K562 (cell line): ENCODE results near the gene HOXB7. TPM values are rescaled to one million over a fixed set of nuclear protein-coding genes. Genes with fewer than 3 reads are reported as not detected.

Experiments
- C11orf30 ChIP-seq: fragments of 450-650 bp; IDR thresholded peaks from 2 replicates; pipeline ENCODE4 v1.6.1; 2016; ENCODE audit warnings: low read depth, mild to moderate bottlenecking
- DPF2 ChIP-seq: fragments of 450-650 bp; IDR thresholded peaks from 2 replicates; pipeline ENCODE4 v1.6.1; 2016
- EWSR1 ChIP-seq: fragments of 450-650 bp; IDR thresholded peaks from 2 replicates; pipeline ENCODE4 v1.6.1; 2018; ENCODE audit warnings: borderline replicate concordance, mild to moderate bottlenecking, low read depth, moderate library complexity; ENCODE audit not compliant: partially characterized antibody
- GABPA ChIP-seq: fragments of 200-800 bp; sonication (Bioruptor generic); conservative IDR thresholded peaks from 2 replicates; pipeline ENCODE4 v1.6.1; 2016; ENCODE audit warnings: low read depth, missing genetic modification characterization, missing compliant biosample characterization
- ILK ChIP-seq: fragments of 450-650 bp; IDR thresholded peaks from 2 replicates; pipeline ENCODE4 v1.6.1; 2016; ENCODE audit warnings: missing genetic modification characterization, low read depth, mild to moderate bottlenecking, missing compliant biosample characterization, moderate library complexity, borderline replicate concordance
- JUND ChIP-seq, 2 experiments: IDR thresholded peaks; 2 replicates in 1 of 2; 3 replicates in 1 of 2; pipeline ENCODE4 v1.6.1; 2011; ENCODE audit warnings: borderline replicate concordance in 2 of 2, low read depth in 2 of 2, low read length in 2 of 2, improper control_type of control experiment in 1 of 2, missing biosample characterization in 1 of 2, missing genetic modification characterization in 1 of 2, missing genetic modification reagents in 1 of 2
- MAFK ChIP-seq: IDR thresholded peaks from 2 replicates; pipeline ENCODE4 v1.6.1; 2011; ENCODE audit warnings: low read length, improper control_type of control experiment
- NRF1 ChIP-seq, 2 experiments: fragments of 450-650 bp; IDR thresholded peaks in 1 of 2; conservative IDR thresholded peaks in 1 of 2; 2 replicates each; pipeline ENCODE4 v1.6.1; 2014; ENCODE audit warnings: mild to moderate bottlenecking in 2 of 2
- RAD21 ChIP-seq, 2 experiments: fragments of 250-450 bp in 1 of 2; fragments of 450-650 bp in 1 of 2; sonication (Bioruptor Pico) in 1 of 2; formaldehyde crosslinking in 1 of 2; IDR thresholded peaks in 1 of 2; conservative IDR thresholded peaks in 1 of 2; 2 replicates each; pipeline versions ENCODE4 v1.4.0 to v1.8.0; 2020 to 2022; ENCODE audit warnings: mild to moderate bottlenecking in 2 of 2, moderate library complexity in 1 of 2
- RBM22 ChIP-seq: fragments of 200-400 bp; formaldehyde crosslinking; IDR thresholded peaks from 2 replicates; pipeline ENCODE4 v1.6.1; 2018; ENCODE audit warnings: low read length, low read depth; ENCODE audit not compliant: poor library complexity, severe bottlenecking
- SMARCC2 ChIP-seq: fragments of 450-650 bp; IDR thresholded peaks from 2 replicates; pipeline ENCODE4 v1.6.1; 2017; ENCODE audit warnings: antibody characterized with exemption, moderate library complexity, mild to moderate bottlenecking, low read depth
- TRIM28 ChIP-seq: fragments of 450-650 bp; IDR thresholded peaks from 2 replicates; pipeline ENCODE4 v1.6.1; 2017
- ZNF24 ChIP-seq: fragments of 450-650 bp; IDR thresholded peaks from 2 replicates; pipeline ENCODE4 v1.6.1; 2016
- ZNF41 ChIP-seq: fragments of 250-450 bp; sonication (Bioruptor Pico); conservative IDR thresholded peaks from 2 replicates; pipeline ENCODE4 v1.4.0; 2020; ENCODE audit warnings: mild to moderate bottlenecking
- ZSCAN29 ChIP-seq: fragments of 450-650 bp; IDR thresholded peaks from 2 replicates; pipeline ENCODE4 v1.6.1; 2017
- polyA plus RNA-seq, 8 experiments: library from polyadenylated mRNA; depleted of rRNA in 4 of 8; stranded (reverse) in 5 of 8; unstranded in 3 of 8; fragments of >200 nt; fragmentation: Nextera tagmentation in 2 of 8; fragmentation: Illumina TruSeq in 1 of 8; extraction: Ambion mirVana in 2 of 8; extraction: Trizol in 1 of 8; gene quantifications; 2 replicates each; pipeline versions ENCODE4 v1.2.1 to v1.2.3, GENCODE V29; 2011 to 2014; ENCODE audit warnings: inconsistent platforms in 1 of 8, missing spikeins in 1 of 8
- total RNA-seq, 7 experiments: library from RNA; depleted of rRNA in 6 of 7; stranded (reverse); fragments of >200 nt in 6 of 7; fragmentation: Illumina TruSeq in 2 of 7; extraction: Trizol in 2 of 7; gene quantifications; 2 replicates each; pipeline versions ENCODE4 v1.2.1 to v1.2.3, GENCODE V29; 2011 to 2021; ENCODE audit warnings: low replicate concordance in 1 of 7
- TF ChIP-seq, protein P1 (sequence below): fragments of 450-650 bp; formaldehyde crosslinking; IDR thresholded peaks from 2 replicates; pipeline ENCODE4 v1.4.0; 2022; ENCODE audit warnings: mild to moderate bottlenecking, moderate library complexity
- TF ChIP-seq, protein P2 (sequence below): sonication (generic); IDR thresholded peaks from 2 replicates; pipeline ENCODE4 v1.6.1; 2016
- TF ChIP-seq, protein P3 (sequence below), 2 experiments: IDR thresholded peaks; 2 replicates each; pipeline ENCODE4 v1.6.1; 2012; ENCODE audit warnings: improper control_type of control experiment in 2 of 2, low read depth in 2 of 2, low read length in 2 of 2, borderline replicate concordance in 1 of 2
- TF ChIP-seq, protein P4 (sequence below): sonication (generic); formaldehyde crosslinking; IDR thresholded peaks from 2 replicates; pipeline ENCODE4 v1.8.0; 2022; ENCODE audit warnings: mild to moderate bottlenecking, missing genetic modification reagents
- TF ChIP-seq, protein P5 (sequence below): fragments of 250-450 bp; sonication (Bioruptor Pico); IDR thresholded peaks from 2 replicates; pipeline ENCODE4 v1.8.0; 2022; ENCODE audit warnings: moderate library complexity, mild to moderate bottlenecking, inconsistent platforms

Gene HOXB7
- total and polyA plus RNA-seq, 9 of the 15 experiments (the other 6 are each of a cell fraction or from before 2014, with no cell fraction given), result 5.5 to 16.7 (median 8.3) TPM

DNA sequence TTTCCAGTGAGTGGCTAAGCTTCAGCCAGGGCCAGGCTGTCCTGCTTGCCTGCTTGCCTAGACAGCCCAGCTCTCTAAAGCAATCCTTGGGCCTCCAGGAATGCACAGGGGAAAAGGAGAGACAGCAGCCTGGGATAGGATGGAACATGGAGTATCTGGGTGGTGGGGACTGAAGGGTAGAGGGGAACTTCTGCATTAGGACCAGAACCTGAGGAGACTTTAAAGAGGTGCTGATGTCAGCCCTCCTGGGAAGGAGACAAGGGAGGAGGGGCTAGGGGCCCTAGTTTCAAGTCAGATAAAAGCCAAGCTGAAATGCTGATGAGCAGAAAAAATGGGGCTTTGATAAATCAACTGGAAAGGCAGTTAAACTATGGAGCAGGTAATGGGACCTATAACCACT is 1.8 kb downstream of the HOXB7 start (continued):
- TF ChIP-seq EWSR1 (no peak), C11orf30 (peak; percentile 91), ILK (no peak), GABPA (tag) (no peak), RAD21 (CRISPR knock-in tag; conservative IDR thresholded peaks at IDR 0.05 in 1 of 2, IDR thresholded peaks at IDR 0.05 in 1 of 2) (no peak), JUND (IDR thresholded peaks at IDR 0.05; ENCODE audit: borderline replicate concordance, low read depth, low read length) (0 out of 2 replicates have a peak, but pooled peaks have one; percentile 31), JUND (tag; IDR thresholded peaks at IDR 0.05; ENCODE audit: borderline replicate concordance, low read depth, low read length) (0 out of 3 replicates have a peak, but pooled peaks have one; percentile 20), TRIM28 (no peak), ZSCAN29 (no peak), DPF2 (0 out of 2 replicates have a peak, but pooled peaks have one; percentile 9), MAFK (peak; percentile 50), NRF1 (conservative IDR thresholded peaks at IDR 0.05 in 1 of 2, IDR thresholded peaks at IDR 0.05 in 1 of 2) (no peak), RBM22 (no peak), ZNF24 (no peak), SMARCC2 (no peak), ZNF41 (no peak)
- TF ChIP-seq, protein P1, sequence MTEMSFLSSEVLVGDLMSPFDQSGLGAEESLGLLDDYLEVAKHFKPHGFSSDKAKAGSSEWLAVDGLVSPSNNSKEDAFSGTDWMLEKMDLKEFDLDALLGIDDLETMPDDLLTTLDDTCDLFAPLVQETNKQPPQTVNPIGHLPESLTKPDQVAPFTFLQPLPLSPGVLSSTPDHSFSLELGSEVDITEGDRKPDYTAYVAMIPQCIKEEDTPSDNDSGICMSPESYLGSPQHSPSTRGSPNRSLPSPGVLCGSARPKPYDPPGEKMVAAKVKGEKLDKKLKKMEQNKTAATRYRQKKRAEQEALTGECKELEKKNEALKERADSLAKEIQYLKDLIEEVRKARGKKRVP (CRISPR knock-in tag), result no peak
- TF ChIP-seq, protein P2, sequence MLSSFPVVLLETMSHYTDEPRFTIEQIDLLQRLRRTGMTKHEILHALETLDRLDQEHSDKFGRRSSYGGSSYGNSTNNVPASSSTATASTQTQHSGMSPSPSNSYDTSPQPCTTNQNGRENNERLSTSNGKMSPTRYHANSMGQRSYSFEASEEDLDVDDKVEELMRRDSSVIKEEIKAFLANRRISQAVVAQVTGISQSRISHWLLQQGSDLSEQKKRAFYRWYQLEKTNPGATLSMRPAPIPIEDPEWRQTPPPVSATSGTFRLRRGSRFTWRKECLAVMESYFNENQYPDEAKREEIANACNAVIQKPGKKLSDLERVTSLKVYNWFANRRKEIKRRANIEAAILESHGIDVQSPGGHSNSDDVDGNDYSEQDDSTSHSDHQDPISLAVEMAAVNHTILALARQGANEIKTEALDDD, result no peak
- TF ChIP-seq, protein P3, sequence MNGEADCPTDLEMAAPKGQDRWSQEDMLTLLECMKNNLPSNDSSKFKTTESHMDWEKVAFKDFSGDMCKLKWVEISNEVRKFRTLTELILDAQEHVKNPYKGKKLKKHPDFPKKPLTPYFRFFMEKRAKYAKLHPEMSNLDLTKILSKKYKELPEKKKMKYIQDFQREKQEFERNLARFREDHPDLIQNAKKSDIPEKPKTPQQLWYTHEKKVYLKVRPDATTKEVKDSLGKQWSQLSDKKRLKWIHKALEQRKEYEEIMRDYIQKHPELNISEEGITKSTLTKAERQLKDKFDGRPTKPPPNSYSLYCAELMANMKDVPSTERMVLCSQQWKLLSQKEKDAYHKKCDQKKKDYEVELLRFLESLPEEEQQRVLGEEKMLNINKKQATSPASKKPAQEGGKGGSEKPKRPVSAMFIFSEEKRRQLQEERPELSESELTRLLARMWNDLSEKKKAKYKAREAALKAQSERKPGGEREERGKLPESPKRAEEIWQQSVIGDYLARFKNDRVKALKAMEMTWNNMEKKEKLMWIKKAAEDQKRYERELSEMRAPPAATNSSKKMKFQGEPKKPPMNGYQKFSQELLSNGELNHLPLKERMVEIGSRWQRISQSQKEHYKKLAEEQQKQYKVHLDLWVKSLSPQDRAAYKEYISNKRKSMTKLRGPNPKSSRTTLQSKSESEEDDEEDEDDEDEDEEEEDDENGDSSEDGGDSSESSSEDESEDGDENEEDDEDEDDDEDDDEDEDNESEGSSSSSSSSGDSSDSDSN (IDR thresholded peaks at IDR 0.05; ENCODE audit: borderline replicate concordance in 1 of 2, low read depth in 2 of 2, low read length in 2 of 2), result no peak
- TF ChIP-seq, protein P4, sequence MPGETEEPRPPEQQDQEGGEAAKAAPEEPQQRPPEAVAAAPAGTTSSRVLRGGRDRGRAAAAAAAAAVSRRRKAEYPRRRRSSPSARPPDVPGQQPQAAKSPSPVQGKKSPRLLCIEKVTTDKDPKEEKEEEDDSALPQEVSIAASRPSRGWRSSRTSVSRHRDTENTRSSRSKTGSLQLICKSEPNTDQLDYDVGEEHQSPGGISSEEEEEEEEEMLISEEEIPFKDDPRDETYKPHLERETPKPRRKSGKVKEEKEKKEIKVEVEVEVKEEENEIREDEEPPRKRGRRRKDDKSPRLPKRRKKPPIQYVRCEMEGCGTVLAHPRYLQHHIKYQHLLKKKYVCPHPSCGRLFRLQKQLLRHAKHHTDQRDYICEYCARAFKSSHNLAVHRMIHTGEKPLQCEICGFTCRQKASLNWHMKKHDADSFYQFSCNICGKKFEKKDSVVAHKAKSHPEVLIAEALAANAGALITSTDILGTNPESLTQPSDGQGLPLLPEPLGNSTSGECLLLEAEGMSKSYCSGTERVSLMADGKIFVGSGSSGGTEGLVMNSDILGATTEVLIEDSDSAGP (CRISPR knock-in tag), result no peak
- TF ChIP-seq, protein P5, sequence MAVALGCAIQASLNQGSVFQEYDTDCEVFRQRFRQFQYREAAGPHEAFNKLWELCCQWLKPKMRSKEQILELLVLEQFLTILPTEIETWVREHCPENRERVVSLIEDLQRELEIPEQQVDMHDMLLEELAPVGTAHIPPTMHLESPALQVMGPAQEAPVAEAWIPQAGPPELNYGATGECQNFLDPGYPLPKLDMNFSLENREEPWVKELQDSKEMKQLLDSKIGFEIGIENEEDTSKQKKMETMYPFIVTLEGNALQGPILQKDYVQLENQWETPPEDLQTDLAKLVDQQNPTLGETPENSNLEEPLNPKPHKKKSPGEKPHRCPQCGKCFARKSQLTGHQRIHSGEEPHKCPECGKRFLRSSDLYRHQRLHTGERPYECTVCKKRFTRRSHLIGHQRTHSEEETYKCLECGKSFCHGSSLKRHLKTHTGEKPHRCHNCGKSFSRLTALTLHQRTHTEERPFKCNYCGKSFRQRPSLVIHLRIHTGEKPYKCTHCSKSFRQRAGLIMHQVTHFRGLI, result no peak
